Suppressor macrophage treated with lipopolysaccharide for 4 hours (primary cell): ENCODE data around the gene DAPP1.

Experiments
- DNase-seq: peaks from one replicate; pipeline ENCODE4 v3.0.0-alpha.2; 2020

Gene DAPP1

DNA sequence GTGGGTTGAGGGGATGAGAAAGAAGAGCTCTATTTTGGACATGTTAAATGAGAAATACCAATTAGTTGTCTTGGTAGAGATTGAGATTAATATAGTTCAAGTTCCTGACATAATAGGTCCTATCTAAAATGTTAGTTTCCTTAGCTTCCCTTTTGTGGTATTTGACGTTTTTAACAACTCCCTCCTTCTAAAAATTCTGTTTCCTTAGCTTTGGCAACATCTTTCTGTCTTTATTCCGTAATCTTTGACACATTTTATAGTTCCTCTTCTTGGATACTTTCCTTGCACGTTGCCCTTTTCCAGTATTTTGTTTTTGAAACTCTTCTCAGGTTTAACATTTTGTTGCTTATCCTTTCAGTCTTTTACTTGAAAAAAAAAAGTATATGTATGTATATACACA is 40.7 kb downstream of the DAPP1 start:
- peak; percentile 73 for DNase-seq

DNA sequence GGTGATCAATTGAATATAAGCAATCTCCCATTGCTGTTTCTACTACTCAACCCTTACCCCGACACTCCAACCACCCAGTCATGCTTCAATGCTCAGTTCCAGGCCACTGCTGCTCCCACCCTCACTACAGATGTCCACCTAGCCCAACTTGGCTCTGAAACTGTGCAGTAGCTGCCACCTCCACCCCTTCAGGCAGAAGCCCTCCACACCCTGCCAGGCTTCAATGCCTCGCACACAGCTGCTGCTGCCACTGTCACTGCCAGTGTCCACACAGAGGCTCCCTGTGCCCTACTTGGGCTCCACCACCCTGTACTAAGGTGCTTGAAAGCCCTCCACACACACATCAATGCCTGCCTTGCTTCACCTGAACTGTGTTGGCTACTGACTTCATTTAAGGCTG is 43.0 kb downstream of the DAPP1 start:
- no peak for DNase-seq

DNA sequence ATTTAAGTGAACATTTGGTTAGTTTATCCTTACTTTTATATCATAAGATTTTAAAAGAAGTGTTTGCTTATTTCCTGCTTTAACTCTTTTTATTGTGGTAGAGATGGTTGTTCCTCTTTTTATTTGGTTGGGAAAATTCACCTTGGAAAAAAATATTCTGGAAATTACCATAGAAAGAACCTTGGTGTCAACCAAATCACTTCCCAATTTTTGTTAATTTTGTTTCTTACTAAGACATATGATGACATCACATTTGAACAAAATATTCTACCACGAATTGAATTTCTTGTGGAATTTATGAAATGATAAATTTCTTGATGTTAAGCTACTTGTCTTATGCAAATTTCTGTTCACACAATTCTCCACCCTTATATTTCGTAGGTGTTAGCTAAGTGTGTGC is 43.9 kb downstream of the DAPP1 start:
- peak; percentile 44 for DNase-seq

DNA sequence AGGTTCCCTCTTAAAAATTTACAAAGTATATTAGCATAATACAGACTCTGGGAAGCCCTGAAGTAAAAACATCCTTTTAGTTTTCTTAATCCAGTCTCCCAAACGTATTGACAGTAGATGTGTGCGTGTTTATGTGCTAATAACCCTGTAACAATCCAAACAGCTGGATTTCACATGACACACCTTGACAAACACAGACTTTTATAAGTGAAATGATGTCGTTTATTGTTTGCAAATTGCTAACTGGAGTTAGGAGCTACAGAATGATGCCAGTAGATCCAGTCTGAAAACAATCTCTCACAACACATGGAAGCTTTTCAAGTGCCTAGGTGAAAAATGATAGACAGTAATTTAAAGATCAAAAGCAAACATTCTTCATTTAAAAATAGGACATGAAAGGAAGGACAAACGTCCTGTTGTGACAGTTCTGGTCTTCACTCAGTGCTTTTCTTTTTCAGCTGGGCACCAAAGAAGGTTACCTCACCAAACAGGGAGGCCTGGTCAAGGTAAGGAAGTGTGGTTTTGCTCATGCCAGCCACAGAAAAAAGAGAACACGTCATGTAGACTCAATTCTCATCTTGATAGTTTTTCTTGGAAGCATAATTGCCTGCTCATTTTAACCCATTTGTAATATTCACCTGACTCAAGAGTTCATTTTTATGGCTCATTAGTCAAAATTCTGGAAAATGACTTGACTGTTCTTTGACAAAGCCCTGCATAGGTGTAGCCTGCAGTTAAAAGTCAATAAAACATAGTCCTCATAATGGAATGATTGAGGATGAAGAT is 44.7 kb downstream of the DAPP1 start:
- DNase-seq: no peak

DNA sequence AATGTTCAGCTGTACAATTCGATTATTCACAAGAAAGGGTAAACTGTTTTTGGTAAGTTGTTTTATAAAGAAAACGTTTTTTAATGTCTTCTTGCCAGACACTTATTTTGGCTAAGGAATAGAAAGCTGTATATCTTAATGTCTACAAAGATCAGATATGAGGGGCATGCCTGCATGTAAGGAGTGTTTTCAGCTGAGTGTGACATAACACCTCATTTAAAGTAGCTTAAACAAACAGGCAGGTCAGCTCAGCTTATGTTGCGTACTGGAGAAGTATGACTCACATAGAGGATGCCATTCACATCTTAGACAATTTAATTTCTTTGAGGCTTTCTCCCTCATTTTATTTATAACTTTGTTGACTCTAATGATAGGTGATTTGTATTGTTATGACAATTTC is 47.2 kb downstream of the DAPP1 start:
- DNase-seq: no peak

DNA sequence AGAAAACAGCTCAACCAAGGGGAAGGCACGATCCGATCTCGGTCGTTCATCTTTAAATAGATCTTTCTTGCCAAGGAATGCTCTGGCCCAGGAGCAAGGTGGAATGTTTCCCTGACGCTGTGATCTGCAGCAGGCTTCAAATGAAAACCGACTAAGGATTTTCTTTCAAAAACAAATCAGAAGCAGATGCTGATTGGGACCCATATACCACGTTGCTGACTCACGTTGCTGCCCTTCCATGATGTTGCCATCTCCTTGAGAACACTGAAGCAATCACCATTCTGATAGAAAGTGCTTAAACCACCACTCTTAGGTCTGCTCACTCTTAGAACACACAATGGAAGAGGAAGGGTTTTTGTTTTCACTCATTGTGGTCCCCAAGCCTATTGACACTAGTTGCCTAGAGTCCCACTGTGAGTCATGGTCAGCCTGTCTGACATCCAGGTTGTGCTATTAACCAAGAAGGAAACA is 51.5 kb downstream of the DAPP1 start:
- peak; percentile 55 for DNase-seq

DNA sequence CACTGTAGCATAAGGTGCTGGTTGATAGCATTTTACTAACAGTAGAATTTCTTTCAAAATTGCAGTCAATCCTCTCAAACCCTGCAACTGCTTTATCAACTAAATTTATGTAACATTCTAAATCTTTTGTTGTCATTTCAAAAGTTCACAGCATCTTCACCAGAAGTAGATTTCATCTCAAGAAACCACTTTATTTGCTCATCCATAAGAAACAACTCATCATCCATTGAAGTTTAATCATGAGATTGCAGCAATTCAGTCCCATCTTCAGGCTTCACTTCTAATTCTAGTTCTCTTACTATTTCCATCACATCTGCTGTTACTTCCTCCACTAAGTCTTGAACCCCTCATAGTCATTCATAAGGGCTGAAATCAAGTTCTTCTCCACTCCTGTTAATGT is 55.9 kb downstream of the DAPP1 start:
- no peak for DNase-seq

DNA sequence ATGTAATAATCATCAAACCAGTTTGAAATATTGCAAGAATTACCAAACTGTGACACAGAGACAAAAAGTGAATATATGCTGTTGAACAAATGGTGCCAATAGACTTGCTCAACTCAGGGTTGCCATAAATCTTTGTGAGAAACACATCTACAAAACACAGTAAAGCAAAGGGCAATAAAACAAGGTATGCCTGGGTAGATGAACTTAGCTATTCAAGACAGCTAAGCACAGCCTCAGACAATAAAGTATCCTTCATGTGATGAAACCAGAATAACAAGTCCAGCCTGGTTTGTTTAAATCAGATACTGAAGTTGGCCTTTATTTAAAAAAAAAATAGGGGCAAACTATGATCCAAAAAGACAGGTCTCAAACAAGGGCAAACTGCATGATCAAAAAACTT is 58.4 kb downstream of the DAPP1 start:
- DNase-seq: no peak

DNA sequence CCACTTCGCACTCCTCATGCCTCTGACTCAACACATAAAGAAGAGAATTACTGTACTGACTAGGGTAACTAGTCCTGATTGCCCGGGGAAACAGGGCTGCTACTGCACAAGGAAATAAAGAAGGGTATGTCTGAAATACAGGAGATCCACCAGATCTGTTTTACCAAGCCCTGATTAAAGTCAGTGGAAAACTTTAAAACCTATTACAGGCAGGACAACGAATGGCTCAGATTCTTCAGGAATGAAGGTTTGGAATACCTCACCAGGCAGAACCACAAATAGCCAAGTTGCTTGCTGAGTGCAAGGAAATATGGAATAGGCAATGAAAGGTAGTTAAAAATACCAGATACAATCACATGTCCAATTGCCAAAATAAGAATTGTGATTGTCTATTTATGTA is 60.3 kb downstream of the DAPP1 start:
- DNase-seq: no peak

DNA sequence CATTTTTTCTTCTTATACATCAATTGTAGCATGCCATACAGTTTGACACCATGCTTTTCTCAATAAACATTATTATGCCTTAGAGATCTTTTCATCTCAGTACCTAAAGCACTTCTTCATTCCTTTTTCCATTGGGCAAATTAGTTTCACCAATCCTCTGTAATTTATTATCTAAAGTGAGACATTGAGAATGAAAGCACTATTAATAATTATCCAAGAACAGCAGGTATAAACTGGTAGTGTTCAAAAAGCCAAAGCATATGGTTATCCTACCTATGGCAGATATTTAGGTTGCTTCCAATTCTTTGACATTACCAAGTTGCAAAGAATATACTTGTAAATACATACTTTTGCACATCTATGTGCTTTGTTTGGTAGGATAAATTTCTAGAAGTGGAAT is 62.0 kb downstream of the DAPP1 start:
- no peak for DNase-seq

DNA sequence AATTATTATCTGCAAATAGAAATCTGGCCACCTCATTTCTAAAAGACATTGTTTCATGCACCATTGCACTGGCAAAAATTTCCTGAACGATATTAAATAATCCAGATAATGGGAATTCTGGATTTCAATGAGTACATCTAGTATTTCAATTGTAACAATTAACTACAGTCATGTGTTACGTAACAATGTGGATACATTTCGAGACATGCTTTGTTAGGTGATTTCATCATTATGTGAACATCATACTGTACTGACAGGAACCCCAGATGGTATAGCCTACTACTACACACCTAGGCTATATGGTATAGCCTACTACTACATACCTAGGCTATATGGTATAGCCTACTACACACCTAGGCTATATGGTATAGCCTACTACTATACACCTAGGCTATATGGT is 62.8 kb downstream of the DAPP1 start:
- DNase-seq: no peak

DNA sequence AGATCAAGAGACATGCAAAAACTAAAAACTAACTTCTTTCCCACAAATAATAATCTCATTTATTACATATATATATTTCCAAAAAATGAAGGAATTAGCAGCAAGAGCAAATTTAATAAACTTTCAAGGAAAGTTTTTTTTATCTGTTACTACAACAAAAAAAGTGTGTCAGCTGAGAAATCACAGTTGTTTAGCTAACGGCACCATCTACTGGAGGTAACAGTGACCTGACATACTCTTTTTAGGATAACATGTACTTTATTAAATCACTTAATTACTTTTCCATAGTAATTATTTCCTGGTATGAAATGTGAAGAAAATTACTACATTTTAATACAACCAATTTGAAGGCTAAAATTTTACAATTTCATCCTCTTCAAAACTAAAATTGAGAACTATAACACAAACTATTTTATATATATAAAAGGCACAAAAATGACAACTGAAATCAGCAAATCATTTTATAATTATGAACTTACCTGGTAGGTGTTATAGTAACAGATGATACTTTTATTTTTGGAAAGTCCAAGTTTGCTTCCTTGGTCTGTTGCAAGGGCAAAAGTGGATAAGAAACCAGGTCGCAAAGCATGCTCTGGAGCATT is 68.5 kb downstream of the DAPP1 start:
- DNase-seq: peak; percentile 55

DNA sequence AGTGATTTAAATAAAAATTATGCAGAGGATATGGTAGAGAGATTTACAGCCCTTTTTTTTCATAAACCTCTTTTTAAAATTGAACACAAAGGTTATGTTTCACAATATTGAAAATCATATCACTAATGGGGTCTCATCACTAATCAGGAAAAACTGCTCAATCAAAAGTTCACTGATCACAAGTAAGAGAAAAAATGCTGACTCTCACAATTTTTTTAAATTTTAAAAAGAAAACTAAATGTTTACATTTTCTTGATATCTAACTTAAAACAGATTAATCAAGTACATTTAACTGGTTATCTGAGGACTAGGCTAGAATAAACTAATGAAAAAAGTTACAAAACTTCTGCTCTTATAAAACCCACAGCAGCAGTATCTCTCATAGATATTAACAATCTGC is 69.1 kb downstream of the DAPP1 start:
- no peak for DNase-seq

DNA sequence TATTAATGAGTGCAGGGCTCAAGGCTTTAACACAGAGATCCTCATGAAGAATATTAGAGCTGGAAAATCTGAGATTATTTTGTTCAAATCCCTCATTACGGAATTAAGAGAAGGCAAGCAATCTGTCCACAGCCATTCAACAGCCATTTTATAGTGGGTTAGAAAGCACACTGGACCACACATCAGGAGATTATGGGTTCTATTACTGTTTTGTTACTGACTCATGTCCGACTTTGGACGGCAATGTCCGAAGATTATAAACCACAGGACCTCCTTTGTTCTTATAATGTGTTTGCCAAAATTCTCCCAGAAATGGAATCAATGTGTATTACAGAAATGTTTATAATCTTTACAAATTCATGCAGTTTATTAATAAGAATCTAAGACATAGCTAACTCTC is 69.5 kb downstream of the DAPP1 start:
- no peak for DNase-seq

DNA sequence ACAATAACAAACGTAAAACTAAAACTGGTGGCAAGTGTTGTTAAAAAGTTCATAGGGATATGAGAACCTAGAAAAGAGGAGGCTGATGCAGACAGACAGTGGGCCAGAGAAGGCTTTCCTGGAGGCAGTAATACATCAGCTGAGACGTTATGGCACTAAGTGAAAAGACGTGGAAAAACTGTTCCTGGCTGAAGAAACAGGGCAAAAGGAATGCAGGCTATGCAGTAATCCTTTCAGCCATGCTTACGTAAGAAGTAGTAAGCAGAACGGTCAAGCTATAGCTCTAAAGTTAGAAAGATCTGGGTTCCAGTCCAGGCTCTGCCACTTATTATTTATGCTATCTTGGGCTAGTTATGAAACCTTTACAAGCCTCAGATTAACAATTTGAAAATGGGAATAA is 71.2 kb downstream of the DAPP1 start:
- DNase-seq: no peak

DNA sequence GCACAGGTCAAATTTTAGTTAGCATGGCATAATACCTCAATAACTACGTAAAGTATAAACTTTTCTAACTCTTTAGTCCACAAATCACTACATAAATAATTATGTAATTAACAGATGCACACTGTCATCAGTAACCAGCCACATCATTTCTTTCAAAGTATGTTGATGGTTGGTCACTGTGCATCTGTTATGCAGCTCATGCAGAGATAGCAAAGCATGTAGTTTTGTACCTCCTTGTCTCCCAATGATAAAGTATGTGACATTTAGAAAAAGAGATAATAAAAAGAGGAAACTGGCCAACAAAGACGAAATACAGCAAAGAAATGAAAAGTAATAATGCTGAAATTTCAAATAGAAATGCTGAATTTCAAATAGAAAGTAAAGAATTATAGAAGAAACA is 74.7 kb downstream of the DAPP1 start:
- no peak for DNase-seq

DNA sequence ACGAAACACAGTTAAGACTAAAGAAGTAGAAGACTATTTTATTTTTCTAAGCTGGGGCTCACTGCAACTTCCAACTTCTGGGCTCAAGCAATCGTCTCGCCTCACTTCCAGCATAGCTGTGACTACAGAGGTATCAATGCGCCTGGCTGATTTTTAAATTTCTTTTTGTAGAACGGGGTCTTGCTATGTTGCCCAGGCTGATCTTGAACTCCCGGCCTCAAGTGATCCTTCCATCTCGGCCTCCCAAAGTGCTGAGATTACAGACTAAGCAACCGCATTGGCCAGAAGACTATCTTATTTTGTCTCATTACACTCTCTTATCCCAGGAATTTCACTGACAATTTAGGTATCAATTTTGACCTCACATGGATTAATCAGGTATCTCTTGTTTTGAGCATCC is 76.4 kb downstream of the DAPP1 start:
- DNase-seq: no peak

DNA sequence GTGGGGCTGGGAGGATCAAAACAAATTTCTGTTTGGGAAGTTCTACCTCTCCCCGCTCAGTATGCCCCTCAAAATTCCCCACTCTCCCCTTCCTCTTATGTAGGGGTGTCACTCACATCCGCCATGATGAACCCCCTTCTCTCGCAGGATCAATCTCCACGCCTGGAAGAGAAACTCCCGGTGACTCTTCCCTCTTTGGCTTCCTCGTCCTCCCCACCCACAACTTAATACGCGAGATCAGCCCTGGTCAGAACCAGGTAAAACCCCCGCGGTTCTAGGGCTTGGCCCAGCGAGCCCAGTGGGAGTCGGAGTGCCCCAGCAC is 77.2 kb downstream of the DAPP1 start:
- DNase-seq: peak; percentile 43

DNA sequence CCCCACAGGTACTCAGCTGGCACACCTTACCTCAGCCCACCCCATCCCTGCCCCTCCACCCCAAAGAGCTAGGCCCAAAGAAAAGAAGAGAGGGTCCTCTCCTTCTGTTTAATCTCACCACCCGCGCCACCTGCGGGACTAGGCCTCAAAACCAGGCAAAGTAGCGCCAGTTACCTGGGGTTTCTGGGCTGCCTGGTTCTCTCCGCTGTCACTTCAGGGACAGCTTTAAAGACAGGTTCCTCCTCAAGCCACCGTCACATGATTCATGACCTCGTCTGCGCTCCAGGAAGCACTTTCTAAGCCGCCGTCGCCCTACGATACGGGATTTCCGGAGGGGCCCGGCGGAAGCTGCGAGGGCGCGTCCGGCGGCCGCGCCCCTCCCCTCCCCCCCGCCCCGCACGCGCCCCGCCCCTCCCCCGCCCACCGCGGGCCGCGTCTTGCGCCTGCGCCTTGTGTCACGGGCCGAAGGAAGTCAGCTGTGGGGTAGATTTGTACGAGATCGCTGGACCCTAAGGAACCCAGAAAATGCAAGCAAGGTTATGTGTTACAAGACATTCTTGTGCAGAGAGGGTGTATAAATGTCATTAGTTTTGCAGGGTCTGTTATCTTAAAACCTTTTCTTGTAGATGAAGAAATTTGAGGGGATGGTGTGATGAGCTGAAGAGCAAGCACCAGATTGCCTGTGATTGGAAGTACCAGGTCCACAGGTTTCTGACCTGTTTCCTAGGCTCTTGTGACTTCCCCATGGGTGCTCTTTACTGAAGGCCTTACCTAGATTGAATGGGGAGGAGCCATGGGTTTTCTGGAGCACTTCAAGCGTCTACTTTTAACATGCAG is 77.8 kb downstream of the DAPP1 start, which contains the start of gene LAMTOR3:
TSS of gene LAMTOR3 (minus strand) at position 267 of the 837 bp plus-strand sequence. CDS start 464 bp downstream, outside the sequence.
- peak; percentile 96 for DNase-seq

DNA sequence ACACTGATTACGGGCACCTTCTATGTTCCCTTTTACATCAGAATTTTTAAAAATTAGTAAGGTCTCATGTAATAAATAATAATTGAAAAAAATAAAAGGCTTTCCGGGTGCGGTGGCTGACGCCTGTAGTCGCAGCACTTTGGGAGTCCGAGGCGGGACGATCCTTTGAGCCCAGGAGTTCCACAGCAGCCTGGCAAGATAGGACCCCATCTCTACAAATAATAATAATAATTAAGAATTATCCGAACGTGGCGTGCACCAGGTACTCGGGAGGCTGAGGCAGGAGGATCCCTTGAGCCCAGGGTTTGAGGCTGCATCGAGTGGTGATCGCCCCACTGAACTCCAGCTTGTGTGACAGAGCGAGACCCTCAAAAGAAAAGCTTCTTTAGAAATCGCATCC is 78.4 kb downstream of the DAPP1 start:
- no peak for DNase-seq

DNA sequence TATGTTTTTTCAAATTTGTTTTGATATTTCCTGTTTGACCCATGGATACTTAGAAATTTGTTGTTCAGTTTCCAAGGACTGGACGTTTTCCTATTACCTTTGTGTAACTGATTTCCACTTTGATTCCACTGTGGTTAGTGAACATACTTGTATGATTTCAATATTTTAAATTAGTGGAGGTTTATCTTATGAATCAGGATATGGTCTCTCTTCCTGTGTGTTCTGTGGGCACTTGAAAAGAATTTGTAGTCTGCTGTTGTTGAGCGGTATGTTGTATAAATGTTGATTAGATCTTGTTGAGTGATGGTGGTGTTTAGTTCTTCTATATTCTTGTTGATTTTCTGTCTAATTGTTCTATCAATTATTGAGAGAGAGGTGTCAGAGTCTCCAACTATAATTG is 98.8 kb downstream of the DAPP1 start:
- DNase-seq: no peak

DNA sequence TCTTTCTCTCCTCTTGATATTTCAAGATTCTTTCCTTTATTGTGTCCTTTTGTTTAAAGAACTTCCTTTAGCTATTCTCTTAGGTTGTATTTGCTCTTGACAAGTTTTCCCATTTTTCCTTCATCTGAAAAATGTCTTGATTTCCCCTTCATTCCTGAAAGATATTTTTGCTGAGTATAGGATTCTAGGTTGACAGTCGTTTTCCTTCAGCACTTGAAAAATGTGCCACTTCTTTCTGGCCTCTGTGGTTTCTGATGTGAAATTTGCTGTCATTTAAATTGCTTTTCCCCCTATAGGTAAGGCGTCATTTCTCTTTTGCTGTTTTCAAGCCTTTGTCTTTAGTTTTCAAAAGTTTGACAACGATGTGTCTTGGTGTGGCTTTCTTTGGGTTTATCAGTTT is 100.9 kb downstream of the DAPP1 start:
- no peak for DNase-seq

DNA sequence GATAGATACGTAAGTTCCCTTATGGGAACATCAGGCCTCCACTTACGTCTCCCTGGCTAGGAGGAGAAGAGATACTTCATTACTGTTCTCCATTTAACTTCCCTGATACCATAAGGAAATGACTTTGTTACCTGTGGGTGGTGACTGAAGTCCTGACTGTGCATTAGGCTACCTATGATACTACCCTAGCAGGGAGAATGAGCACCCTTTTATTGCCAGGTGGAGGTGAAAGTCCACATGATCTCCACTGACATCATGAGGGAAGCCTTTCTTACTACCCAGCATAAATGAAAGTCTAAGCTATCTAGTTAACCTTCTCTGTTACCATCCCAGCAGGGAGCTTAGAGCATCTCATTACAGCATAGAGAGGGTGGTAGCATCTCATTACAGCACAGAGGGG is 102.0 kb downstream of the DAPP1 start:
- no peak for DNase-seq
